ENCODE data around the gene TMEM225B. TPM values are rescaled to one million over a fixed set of nuclear protein-coding genes. Genes with fewer than 3 reads are reported as not detected.
"Not testable (repeated sequence)": the region's sequence is repeated elsewhere in the genome, so short reads cannot be mapped to it uniquely, and the experiment has no call there.

The TMEM225B gene
- total RNA-seq, 1 donor from 2014 or later = not detected

DNA sequence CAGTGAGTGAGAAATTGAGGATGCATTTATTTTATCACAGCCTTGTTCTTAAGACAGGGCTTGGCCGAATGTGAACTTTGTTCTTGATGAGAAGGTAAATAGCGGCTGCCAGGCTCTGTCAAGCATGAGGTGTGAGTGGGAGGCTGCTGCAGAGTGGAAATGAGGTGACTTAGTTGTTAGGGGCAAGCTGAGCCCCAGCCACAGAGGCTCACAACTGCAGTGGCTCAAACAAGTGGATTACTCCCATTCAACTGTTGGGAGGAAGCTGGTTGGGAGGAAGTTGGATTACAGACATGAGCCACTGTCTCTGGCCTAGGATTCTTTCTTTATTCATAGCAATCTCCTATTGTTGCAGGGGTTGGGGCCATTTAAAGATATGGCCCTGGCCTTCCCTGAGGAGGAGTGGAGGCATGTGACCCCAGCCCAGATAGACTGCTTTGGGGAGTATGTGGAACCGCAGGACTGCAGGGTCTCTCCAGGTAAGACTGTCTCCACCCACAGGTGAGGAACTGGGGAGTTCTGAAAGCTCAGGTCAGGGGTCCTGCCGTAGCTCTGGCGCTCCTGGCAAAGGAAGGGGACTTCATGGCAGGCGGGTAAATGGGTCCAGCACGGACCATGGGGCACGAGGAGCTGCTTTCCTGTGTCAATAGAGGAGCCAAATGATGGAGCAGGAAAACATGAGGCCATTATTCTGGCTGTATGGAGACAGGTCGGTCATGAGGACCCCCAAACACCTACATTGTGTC lies 25.8 kb downstream of the TMEM225B start:
- no peak for DNase-seq

DNA sequence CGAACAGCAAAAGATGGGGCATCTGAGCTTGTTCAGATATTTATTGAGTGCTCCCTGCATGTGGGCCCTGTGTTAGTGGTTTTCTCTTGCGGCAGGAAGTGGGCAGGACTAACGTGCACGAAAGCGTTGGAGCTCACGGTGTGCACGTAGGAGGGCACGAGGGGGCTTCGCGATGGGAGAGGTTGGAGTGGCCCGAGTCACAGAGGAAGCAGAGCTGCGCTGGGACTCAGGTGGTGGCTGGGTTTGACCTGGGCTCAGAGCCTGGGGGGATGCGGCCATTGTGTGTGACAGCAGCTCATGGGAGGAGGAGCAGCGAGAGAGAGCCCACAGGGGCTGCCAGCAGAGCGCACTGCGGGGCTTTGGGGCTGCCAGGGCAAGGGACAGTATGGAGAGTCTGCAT lies 26.4 kb downstream of the TMEM225B start:
- no peak for DNase-seq

DNA sequence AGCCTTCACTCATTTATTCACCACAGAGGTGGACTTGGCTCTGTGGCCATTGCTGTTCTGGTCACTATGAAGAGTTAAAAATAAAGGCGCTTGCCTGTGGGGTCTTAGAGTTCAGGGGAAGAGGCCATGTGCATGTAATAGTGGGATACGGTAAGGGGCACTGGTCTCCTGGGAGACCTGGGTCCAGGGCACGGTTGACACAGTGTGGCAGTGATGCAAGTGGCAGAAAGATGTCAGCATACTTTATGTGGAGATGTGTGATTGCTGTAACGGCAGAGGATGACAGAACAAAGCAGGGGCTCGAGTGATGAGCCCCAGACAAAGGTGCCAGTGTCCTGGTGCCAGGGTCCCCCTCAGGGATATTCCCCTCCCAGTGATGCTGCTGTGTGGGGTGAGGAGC lies 27.3 kb downstream of the TMEM225B start:
- DNase-seq = no peak

GRCh38 chr7:99625961-99626360 lies 27.9 kb downstream of the TMEM225B start:
- DNase-seq = no peak

GRCh38 chr7:99626661-99627060 lies 28.6 kb downstream of the TMEM225B start:
- no peak for DNase-seq

GRCh38 chr7:99627513-99627912 lies 29.4 kb downstream of the TMEM225B start:
- DNase-seq = no peak

DNA sequence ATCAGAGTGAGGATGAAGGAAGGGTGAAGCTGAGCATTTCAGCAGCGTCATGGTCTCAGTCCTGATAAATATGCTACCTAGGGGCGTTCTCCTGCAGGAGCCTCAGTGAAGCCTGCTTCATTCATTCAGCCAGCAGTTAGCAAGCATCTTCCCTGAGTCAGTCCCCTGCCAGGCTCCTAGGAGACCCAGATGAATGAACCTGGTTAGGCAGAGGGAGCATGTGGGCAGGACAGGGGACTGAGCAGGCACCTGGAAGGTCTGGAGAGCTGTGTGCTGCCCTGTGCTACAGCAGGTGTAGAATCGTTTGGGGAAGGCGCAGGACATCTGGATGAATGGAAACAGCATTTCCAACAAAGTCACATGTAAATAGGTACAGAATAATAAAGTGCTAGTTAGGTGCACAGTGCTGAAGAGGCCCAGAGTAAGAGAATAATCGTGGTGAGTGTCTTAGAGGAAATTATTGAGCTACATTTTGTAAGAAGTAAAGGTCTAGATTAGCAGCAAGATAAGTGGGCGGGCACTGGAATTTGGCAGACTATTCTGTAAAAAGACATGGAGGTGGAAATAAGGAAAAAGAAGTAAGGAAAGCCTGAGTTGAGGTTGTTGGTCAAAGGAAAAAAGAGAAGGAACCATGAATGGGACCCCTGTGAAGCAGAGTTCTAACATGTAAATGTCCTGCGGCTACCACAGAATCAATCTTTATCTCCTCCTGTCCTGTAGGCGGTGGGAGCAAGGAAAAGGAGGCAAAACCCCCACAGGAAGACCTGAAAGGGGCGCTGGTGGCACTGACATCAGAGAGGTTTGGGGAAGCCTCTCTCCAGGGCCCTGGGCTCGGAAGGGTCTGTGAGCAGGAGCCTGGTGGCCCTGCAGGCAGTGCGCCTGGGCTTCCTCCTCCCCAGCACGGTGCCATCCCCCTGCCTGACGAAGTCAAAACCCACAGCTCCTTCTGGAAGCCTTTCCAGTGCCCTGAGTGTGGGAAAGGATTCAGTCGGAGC lies 30.7 kb downstream of the TMEM225B start:
- no peak for DNase-seq

DNA sequence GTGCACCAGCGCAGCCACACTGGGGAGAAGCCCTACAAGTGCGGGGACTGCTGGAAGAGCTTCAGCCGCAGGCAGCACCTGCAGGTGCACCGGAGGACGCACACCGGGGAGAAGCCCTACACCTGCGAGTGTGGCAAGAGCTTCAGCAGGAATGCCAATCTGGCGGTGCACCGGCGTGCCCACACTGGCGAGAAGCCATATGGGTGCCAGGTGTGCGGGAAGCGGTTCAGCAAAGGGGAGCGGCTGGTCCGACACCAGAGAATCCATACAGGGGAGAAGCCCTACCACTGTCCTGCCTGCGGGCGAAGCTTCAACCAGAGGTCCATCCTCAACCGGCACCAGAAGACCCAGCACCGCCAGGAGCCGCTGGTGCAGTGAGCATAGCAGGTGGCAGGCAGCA lies 31.6 kb downstream of the TMEM225B start:
- no peak for DNase-seq

DNA sequence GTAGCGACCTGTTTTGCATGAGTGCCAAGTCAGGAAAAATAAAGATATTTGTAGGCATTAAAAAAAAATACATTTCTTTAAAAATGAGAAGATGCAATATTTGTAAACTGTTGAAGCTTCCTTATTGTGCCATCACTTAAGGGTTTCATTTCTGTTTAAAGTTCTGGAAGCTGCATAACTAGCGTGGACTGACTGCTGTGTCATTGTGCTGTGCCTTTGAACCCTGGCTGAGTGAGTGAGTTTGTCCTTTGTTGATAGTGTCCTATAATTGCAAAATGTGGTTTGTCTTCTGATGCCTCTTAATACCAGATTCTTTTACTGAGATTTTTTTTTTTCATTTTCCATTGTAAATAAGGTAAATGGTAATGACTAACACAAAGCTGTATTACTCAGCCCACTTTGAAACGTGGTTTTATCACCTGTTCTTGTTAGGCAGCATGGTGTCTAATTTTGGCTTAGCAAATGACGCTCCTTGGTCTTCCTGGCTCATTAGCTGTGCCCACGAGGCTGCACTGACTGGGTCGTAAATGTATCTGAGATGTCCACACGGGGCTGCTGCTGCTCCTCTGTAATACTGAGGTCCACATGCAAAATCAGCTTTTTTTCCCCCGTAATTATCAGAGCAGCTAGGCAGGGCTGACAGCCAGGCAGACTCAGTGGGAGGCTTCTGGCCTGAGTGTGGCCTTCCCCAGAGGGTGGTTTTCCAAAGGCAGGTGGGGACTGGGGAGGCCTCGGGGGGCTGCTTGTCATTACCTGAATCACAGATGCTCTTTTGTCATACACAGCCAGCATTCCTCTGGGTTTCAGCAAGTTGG lies 33.4 kb downstream of the TMEM225B start:
- DNase-seq = peak; percentile 43

DNA sequence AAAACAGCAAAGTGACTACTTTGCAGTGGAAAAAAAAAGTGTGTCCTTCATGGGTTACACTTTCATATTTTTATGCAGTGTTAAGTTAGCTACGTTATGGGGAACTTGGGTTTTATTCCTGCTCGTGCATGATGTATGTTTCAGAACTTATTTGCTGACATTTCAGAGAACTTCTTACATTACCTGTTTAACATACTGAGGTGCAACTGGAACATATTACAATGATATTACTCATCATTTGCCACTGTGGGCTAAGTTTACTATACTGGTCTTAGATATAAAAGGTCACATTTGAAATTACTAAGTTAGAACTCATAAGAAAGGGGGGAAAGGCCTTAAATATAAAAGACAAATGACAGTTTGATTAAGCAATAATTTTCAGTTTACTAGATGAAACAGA lies 39.3 kb downstream of the TMEM225B start:
- not testable (repeated sequence) for DNase-seq

- DNase-seq = no peak
Measured at GRCh38 chr7:99638731-99639130, 40.7 kb downstream of the TMEM225B start.

DNA sequence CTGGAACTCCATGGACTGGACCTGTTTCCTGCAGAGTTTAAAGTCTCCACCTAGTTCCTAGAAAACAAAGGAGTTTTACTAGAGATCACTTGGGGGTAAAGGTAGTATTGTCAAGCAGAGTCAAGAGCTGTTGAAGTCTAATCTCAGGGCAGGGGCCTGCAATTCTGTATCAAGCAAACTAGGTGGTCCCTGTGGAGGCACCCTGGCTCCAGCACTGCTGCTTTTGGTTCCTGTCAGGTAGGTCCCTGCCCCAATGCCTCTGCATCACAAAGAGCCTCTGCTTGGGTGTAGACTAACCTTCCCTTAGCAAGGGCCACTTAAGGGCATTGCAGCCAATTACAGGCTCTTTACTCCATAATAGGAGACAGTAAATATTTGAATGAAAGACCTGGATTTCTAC lies 41.2 kb downstream of the TMEM225B start:
- no peak for DNase-seq

GRCh38 chr7:99642027-99642426 lies 44.0 kb downstream of the TMEM225B start:
- no peak for DNase-seq

GRCh38 chr7:99643464-99643863 lies 45.4 kb downstream of the TMEM225B start:
- DNase-seq = no peak

GRCh38 chr7:99644431-99644830 lies 46.4 kb downstream of the TMEM225B start:
- no peak for DNase-seq

- no peak for DNase-seq
Measured at GRCh38 chr7:99645590-99645989, 47.5 kb downstream of the TMEM225B start.

DNA sequence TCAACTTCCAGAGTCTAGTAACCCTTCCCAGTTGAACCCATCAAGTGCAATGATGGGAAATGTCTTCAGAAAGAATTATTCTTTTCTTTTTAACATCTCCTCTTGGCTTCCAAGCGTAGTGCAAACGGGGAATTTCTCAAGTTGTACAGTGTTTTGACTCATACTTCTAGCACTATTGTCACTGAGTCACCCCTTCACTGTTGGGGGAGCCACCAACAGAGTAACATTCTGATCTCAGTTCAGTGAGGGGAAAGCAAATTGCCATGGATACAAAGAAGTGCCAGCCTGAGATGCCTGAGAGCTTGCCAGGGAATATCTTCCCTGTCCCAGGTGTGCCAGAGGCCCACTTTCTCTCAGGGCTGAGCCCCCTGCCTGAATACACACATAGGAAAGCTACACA lies 50.8 kb downstream of the TMEM225B start:
- DNase-seq = no peak

DNA sequence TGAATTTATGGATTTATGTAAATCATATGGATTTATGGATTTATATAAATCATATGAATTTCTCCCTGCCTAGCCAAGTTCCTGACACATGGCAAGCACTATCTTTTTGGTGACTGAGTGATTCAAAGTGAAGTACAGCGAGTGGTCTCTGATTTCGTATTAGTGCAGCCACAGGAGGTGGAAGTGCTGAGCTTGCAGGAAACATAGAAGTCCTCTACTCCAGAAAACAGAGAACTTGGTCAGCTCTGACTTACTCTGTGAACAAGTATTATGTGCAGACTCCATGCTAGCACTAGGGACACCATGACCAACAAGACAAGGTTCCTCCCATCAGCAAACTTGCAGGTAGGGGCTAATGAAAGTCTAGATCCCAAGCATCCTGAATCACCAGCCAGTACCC lies 53.2 kb downstream of the TMEM225B start:
- DNase-seq = no peak

- DNase-seq = no peak
Measured at GRCh38 chr7:99652671-99653070, 54.6 kb downstream of the TMEM225B start.

- not testable (repeated sequence) for DNase-seq
Measured at GRCh38 chr7:99653269-99653668, 55.2 kb downstream of the TMEM225B start.

DNA sequence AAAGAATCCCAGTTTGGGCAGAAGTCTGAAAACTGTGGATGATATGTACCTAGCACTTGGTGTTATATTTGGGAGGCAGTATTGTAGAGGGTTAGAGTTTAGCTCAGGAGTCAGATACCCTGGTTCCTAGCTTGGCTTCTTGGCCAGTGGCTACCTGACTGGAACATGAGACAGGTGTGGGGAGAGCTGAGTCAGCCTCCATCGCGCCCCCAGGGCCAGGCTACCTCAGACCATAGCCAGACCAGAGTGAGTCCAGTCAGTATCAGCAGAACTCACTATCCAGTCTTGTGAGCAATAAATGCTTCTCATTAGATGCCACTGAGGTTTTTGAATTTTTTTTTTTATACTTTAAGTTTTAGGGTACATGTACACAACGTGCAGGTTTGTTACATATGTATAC lies 55.7 kb downstream of the TMEM225B start:
- DNase-seq = no peak

DNA sequence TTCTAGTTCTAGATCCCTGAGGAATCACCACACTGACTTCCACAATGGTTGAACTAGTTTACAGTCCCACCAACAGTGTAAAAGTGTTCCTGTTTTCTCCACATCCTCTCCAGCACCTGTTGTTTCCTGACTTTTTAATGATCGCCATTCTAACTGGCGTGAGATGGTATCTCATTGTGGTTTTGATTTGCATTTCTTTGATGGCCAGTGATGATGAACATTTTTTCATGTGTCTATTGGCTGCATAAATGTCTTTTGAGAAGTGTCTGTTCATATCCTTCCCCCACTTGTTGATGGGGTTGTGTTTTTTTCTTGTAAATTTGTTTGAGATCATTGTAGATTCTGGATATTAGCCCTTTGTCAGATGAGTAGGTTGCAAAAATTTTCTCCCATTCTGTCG lies 56.6 kb downstream of the TMEM225B start:
- DNase-seq = not testable (repeated sequence)
